HG03378 (cell line): ENCODE measurements around the gene RORC.
"Not testable (repeated sequence)": the region's sequence is repeated elsewhere in the genome, so short reads cannot be mapped to it uniquely, and the experiment has no call there.

Source experiments
- ATAC-seq: cut with Tn5 transposase; IDR thresholded peaks from one replicate; pipeline ENCODE4 v1.9.1; 2021; ENCODE audit warnings: mild to moderate bottlenecking, moderate library complexity; ENCODE audit not compliant: unreplicated experiment

RORC gene

DNA sequence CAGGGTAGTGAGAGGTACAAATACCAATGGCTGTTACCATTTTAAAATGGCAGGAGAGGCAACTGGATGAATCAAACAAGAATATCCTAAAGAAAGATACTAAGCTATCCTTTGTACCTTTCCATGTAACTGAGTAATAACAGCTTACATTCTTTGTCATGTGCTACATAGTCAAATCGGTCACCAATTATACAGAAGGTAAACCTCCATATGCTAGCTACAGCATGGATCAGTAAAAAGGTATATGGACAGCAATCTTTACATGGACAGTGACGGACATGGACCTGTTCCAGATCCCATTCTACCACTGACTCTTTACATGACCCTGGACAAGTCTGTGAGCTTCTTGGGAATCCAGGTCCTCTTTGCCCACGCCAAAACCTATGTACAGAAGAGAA lies 54.9 kb downstream of the RORC start:
- ATAC-seq = no peak

GRCh38 chr1:151775894-151776664 lies 55.5 kb downstream of the RORC start:
- no peak for ATAC-seq

DNA sequence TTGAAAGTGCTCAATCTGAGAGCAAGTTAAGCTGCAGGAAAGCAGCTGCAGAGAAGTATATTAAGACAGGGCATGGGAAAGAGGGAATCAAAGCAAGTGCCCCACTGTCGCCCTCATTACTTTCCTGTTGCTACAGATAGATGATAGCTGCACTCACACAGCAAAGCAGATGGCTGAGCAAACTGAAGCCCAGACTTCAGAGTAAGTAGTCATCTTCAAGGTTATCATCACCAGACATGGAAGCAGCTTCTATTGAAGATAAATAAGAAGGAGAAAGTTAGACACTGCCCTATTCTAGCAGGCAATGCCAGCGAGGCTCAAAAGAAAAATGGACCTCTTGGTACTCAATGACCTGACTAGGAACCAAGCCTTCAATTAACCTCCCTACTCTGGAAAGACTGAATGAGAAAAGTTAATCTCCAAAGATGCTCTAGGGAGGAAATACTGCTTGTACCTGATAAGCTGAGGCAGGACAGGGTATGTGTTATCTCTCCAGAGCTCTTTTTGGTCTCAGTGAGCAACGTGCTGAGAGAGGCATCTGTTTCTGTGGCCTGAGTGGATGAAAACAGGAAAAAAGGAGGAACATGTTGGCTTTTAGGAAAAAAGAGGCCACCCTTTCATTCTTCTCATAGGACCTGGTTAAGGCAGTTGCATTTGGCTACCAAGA lies 57.2 kb downstream of the RORC start:
- no peak for ATAC-seq

- ATAC-seq = no peak
Observed at GRCh38 chr1:151773702-151774101, 57.9 kb downstream of the RORC start.

- ATAC-seq = not testable (repeated sequence)
Observed at GRCh38 chr1:151769270-151769669, 62.3 kb downstream of the RORC start.

DNA sequence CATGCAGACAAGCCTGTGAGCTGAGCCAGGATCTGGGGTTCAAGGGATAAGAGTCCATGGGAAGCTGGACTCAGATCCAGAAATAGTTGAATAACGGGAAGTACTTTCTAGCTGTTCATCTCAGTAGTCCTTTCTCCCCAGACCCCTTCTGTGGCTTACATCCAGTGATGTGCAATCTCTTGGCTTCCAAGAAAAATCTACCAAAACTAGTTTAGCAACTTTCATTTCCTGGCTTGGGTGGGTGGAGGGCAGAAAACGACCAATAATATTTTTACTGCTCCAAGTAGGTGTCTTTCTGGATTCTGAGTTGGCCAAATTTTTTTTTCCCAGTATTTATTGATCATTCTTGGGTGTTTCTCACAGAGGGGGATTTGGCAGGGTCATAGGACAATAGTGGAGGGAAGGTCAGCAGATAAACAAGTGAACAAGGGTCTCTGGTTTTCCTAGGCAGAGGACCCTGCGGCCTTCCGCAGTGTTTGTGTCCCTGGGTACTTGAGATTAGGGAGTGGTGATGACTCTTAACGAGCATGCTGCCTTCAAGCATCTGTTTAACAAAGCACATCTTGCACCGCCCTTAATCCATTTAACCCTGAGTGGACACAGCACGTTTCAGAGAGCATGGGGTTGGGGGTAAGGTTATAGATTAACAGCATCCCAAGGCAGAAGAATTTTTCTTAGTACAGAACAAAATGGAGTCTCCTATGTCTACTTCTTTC lies 63.1 kb downstream of the RORC start:
- not testable (repeated sequence) for ATAC-seq

GRCh38 chr1:151763990-151764389 lies 67.6 kb downstream of the RORC start:
- ATAC-seq = no peak

- peak; percentile 77 for ATAC-seq
Observed at GRCh38 chr1:151762941-151763921, 68.4 kb downstream of the RORC start, which contains the start of gene MRPL9. MRPL9 (minus strand) TSS chr1:151763496; CDS start chr1:151763479, 17 bp downstream.

GRCh38 chr1:151760597-151761385 lies 70.8 kb downstream of the RORC start:
- no peak for ATAC-seq

GRCh38 chr1:151759241-151759640 lies 72.4 kb downstream of the RORC start:
- ATAC-seq = no peak

GRCh38 chr1:151756291-151756690 lies 75.3 kb downstream of the RORC start:
- no peak for ATAC-seq
